T-helper 2 cell treated with Interferon-gamma antibody and Interleukin-4, amounts not matched to agents 100 ng/mL and 5 ng/mL, for 36 hours (primary cell): ENCODE measurements around the gene IL31RA. TPM values are rescaled to one million over a fixed set of nuclear protein-coding genes. Genes with fewer than 3 reads are reported as not detected.

Source experiments
- intact Hi-C: fragments of 100-400 bp; cut with micrococcal nuclease; formaldehyde crosslinking; loops from one replicate; pipeline ENCODE4 v1.15.1; 2023
- total RNA-seq: library from RNA; stranded (reverse); gene quantifications from 2 replicates; pipeline ENCODE4 v1.2.3, GENCODE V29; 2022

IL31RA gene
- total RNA-seq, 1 donor from 2014 or later, result 0.14 TPM

- intact Hi-C loops, result loop anchor here (5.0 kb wide), 1 partner anchor 188 kb away; the partner anchor contains the start of gene SLC38A9
Observed at GRCh38 chr5:55900068-55900467, 48.9 kb downstream of the IL31RA start.

- intact Hi-C loops, result loop anchor here (5.0 kb wide), 1 partner anchor 188 kb away; the partner anchor contains the start of gene SLC38A9
Observed at GRCh38 chr5:55900776-55901175, 49.6 kb downstream of the IL31RA start.

- intact Hi-C loops, result loop anchor here (2.0 to 5.0 kb wide), 2 partner anchors 46 to 190 kb away; partner anchors contain the start of gene SLC38A9
Observed at GRCh38 chr5:55902696-55903095, 51.5 kb downstream of the IL31RA start.

GRCh38 chr5:55903121-55903701, 52.1 kb downstream of the IL31RA start:
- intact Hi-C loops, result loop anchor here (2.0 to 5.0 kb wide), 2 partner anchors 46 to 191 kb away; partner anchors contain the start of gene SLC38A9

GRCh38 chr5:55904152-55904551, 53.0 kb downstream of the IL31RA start:
- intact Hi-C loops, result loop anchor here (5.0 kb wide), 1 partner anchor 192 kb away; the partner anchor contains the start of gene SLC38A9

- intact Hi-C loops, result no loop called here
Observed at GRCh38 chr5:55905251-55905650, 54.1 kb downstream of the IL31RA start.

- intact Hi-C loops, result no loop called here
Observed at GRCh38 chr5:55907927-55908326, 56.8 kb downstream of the IL31RA start.

GRCh38 chr5:55908804-55909203, 57.6 kb downstream of the IL31RA start:
- intact Hi-C loops, result no loop called here

- intact Hi-C loops, result no loop called here
Observed at GRCh38 chr5:55911784-55912653, 60.9 kb downstream of the IL31RA start.

GRCh38 chr5:55913466-55914413, 62.6 kb downstream of the IL31RA start:
- intact Hi-C loops, result no loop called here

- intact Hi-C loops, result no loop called here
Observed at GRCh38 chr5:55914971-55915370, 63.8 kb downstream of the IL31RA start.

GRCh38 chr5:55915783-55916182, 64.6 kb downstream of the IL31RA start:
- intact Hi-C loops, result no loop called here

- intact Hi-C loops, result no loop called here
Observed at GRCh38 chr5:55916986-55917385, 65.8 kb downstream of the IL31RA start.

- intact Hi-C loops, result no loop called here
Observed at GRCh38 chr5:55917402-55918086, 66.4 kb downstream of the IL31RA start.

GRCh38 chr5:55918087-55919035, 67.2 kb downstream of the IL31RA start:
- intact Hi-C loops, result no loop called here

GRCh38 chr5:55919625-55920024, 68.5 kb downstream of the IL31RA start:
- intact Hi-C loops, result loop anchor here (5.0 to 10.0 kb wide), 2 partner anchors 207 to 575 kb away; partner anchors contain the start of gene SLC38A9

GRCh38 chr5:55920784-55921183, 69.6 kb downstream of the IL31RA start:
- intact Hi-C loops, result loop anchor here (5.0 to 10.0 kb wide), 2 partner anchors 208 to 576 kb away; partner anchors contain the start of gene SLC38A9

GRCh38 chr5:55921617-55922016, 70.5 kb downstream of the IL31RA start:
- intact Hi-C loops, result loop anchor here (5.0 to 10.0 kb wide), 2 partner anchors 209 to 577 kb away; partner anchors contain the start of gene SLC38A9

- intact Hi-C loops, result loop anchor here (5.0 to 10.0 kb wide), 2 partner anchors 211 to 578 kb away; partner anchors contain the start of gene SLC38A9
Observed at GRCh38 chr5:55923177-55923771, 72.1 kb downstream of the IL31RA start.
